ENCODE measurements around the gene LDB1.

GRCh38 chr10:102152545-102152890, 32.4 kb upstream of the LDB1 start:
- TF ChIP-seq CTCF (conservative IDR thresholded peaks at IDR 0.05; ENCODE audit: low read length) (no peak), EZH2phosphoT487 (IDR thresholded peaks at IDR 0.05; ENCODE audit: borderline replicate concordance, low read depth, low read length) (no peak)

All from OCI-LY7 (cell line).